CD4-positive, alpha-beta T cell treated with Interleukin-6 for 4 hours (primary cell): Measurements from ENCODE around the gene CCDC85C.

Experiments
- DNase-seq: peaks from one replicate; pipeline ENCODE4 v3.0.0-alpha.2; 2020; ENCODE audit warnings: mixed read lengths

Gene CCDC85C

GRCh38 chr14:99507860-99508640, 96.0 kb downstream of the CCDC85C start:
- no peak for DNase-seq

DNA sequence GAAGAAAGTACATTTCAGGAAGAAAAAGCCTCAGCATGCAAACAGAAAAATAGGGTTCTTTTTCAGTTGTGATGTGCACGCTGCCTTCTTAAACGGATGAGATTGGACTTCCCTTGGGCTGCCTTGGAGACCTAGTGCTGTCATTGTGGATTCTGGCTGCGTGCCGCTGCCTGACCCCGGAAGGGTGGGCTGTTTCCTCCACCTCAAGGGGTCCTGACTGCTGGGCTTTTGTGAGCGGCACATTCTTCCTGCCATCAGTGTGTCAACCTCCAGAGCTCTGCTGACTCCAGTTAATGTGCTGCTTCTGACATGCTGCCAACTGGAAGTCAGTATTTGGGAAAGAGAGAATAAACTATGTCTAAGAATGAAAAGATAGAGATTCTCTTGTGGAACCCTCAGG, 97.7 kb downstream of the CCDC85C start:
- DNase-seq, result no peak

- DNase-seq, result no peak
Observed at GRCh38 chr14:99505089-99505488, 98.9 kb downstream of the CCDC85C start.

GRCh38 chr14:99503848-99504453, 100.1 kb downstream of the CCDC85C start:
- no peak for DNase-seq

DNA sequence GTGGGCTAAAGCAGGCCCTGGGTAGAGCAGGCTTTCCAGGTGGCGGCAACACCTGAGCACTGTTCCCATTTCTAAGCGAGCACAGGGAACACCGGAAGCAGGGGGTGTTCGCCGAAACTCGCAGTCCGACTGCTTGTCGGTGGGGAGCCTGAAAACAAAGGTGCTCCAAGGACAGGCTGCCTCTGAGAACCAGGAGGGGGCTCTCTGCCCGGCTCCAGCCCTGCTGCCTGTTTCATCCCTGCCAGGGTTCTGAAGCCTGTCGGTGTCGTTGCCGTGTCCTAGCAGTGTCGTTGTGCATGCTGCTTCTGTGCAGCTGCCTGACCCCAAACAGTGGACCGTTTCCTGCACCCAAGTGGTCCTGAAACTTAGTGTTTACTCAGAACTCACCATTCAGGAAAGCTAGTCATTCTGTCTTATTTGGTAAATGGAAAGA, 101.0 kb downstream of the CCDC85C start:
- no peak for DNase-seq

DNA sequence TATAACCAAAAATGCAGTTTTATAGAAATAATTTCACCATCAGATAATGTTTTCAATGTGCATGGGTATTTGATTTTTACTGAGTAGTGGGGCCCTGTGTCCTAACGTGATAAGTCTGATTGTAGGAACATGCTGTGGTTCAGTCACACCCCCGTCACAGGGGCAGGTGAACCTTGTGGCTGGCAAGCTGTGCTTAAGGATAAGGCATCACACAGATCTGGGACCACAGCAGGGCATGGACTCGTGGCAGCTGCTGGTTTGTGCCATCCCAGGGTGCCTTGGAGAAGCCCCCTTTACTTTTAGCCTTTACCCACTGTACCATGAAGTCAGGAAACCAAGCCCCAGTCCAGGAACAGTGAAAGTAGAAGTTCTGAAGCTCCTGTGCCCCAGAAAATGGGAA, 106.1 kb downstream of the CCDC85C start:
- no peak for DNase-seq

DNA sequence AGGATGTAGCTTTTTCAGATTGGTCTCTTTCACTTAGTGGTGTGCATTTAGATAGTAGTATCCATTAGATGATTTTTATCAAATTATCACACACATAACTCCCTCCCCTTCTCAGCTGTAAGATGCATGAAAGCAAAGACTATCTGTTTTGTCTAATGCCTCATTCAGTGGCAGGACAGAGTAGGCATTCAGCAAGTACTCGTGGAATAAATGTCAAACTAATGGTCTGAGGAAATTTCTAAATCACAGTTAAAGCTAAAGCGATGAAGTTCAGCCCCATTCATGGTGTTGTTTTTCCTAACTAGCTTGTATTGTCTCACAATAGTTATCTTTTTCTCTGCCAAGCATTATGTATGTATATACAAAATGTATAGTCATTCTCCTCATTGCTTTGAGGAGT, 106.7 kb downstream of the CCDC85C start:
- DNase-seq, result no peak

DNA sequence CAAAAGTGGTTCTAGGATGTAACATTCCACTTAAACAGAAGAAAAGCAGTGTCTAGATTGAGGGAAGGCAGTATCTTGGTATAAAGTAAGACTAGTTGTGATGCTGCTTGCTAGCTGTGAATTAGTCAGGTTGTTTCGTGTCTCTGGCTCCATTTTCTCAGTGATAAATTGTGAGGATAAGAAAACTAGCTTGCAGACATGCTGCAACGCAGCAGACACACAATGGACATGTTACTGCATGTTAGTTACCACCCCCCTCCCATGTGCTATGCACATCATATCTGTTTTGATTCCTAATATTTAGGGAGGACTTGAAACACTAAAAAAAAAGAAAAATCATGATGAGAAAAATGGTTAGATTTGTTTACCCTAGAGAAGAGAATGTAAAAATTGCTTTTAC, 119.9 kb downstream of the CCDC85C start:
- no peak for DNase-seq

DNA sequence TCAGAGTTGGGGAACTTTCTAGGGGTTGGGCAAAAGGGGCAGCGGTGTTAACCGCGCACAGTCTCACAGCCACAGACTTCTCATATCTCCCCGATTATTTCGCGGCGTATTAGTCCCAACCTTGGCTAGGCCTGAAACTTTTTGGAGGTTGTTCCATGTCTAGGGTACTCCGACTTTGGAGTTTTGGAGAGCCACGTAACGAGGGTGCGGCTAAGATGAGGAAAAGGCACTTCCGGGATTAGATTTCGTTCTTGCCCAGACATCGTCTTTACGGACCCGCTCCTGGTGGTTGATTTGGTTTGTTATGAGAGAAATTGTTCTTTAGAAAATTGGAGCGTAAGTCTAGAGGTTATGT, 122.3 kb downstream of the CCDC85C start:
- no peak for DNase-seq

- peak; percentile 100 for DNase-seq
Observed at GRCh38 chr14:99480917-99481744, 122.9 kb downstream of the CCDC85C start, which contains the start of gene CCNK. Gene CCNK, plus strand, starts transcription at chr14:99481409. Its CDS starts 11,269 bp downstream, at chr14:99492678.

- peak; percentile 40 for DNase-seq
Observed at GRCh38 chr14:99479906-99480869, 123.8 kb downstream of the CCDC85C start, which contains the start of gene SETD3. Gene SETD3, minus strand, starts transcription at chr14:99480859. Its CDS starts 15,054 bp downstream, at chr14:99465805.

DNA sequence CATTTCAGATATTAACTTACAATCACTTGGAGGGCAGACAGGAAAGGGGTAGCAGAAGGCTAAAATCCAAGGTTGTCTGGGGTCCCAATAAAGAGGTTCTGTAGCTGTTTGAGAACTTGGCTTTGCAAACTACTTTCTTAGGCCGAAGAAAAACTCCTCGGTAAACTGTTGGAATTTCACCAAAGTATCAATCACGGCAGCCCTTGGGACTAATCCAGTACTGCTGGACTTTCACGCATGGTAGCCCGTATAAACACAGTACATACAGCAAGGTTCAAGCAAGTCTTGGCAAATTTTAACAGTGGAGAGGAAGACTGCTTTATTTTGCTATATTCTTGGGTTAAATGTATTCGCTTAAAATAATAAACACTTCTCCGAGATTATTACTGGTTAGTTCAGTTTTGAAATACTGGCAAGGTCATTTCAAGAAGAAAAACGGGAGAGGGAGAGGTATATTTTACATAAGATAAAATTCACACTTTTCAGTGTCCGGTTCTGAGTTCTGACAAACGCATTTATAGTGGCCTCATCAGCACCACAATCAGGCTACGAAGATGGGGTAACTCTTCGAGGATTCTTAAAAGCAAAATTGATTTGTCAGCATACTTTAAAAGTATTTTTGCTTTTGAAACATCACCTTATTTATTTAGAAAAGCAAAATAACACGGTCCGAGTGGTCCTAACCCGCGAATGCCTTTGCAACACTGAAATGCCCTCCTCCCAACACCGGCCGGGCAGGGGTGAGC, 124.7 kb downstream of the CCDC85C start:
- DNase-seq, result no peak

- DNase-seq, result no peak
Observed at GRCh38 chr14:99478128-99478527, 125.9 kb downstream of the CCDC85C start.

- no peak for DNase-seq
Observed at GRCh38 chr14:99476864-99477263, 127.1 kb downstream of the CCDC85C start.

DNA sequence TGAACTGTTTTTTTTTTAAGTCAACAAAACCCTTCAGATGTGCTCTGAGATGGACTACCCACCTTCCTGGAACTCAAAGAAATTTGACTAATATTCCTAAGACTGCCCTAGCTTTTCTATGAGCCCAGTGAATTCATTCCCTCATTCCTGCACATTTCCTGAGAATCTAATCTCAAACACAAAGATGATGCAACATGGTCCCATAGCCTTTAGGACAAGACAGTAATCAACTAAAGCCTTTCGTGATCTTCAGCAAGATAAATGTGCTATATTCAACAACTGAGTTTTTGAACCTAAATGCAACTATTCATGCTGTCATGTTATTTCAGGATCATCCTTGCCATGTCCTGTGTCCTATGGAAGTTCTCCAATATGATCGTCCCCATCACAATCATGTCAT, 128.3 kb downstream of the CCDC85C start:
- no peak for DNase-seq

- no peak for DNase-seq
Observed at GRCh38 chr14:99475179-99475578, 128.8 kb downstream of the CCDC85C start.

DNA sequence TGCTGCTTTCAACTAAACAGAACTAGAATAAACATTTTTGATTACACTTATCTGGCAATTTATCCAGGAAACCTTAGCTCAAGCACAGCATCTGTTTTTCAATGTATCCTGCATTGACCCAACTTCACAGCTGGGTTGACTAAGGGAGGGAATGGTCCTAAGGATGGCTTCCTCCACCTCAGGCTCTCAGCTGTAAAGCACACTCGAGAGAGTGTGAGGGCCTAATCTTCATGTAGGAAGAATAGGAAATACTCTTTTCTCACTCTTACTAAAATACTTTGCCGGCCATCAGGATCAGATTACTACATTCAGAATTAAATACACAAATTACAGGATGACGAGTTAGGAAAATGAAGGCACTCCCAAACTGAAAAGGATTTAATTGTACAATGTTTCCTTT, 130.5 kb downstream of the CCDC85C start:
- DNase-seq, result no peak

GRCh38 chr14:99472937-99473336, 131.1 kb downstream of the CCDC85C start:
- no peak for DNase-seq

GRCh38 chr14:99471731-99472130, 132.3 kb downstream of the CCDC85C start:
- DNase-seq, result no peak

DNA sequence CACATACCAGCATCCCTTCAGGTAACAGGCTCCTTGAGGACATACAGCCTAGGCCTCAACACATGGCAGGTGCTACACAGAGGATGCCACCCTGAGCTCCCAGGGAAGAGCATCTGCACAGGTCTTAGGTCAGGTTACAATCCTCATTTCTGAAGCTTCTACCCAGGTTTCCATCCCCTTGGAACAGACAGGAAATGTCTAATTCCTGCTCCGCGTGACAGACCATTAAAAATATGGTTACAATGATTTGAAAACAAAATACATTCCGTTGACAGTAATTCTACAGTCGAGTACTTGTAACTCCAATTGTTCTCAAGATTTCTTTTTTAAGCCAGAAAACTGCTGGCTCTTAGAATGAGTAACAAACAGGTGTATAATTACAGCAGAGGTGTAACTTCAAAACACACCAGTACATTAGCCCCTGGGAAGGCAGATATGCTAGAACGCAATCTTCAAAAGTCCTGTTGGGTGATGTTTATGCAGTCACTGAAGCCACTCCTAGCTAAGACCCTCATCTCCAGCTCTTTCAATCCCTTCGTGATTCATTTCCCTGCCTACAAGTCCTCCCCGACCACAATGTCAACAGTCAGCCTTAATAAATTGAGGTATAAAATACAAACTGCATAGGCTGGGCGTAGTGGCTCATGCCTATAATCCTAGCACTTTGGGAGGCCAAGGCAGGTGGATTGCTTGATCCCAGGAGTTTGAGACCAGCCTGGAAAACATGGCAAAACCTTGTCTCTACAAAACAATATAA, 135.0 kb downstream of the CCDC85C start:
- no peak for DNase-seq

GRCh38 chr14:99468081-99468480, 135.9 kb downstream of the CCDC85C start:
- no peak for DNase-seq
